Measurements from ENCODE around the gene GRID2.

GRID2 gene

GRCh38 chr4:93228021-93228420 is 924.3 kb downstream of the GRID2 start:
- TF ChIP-seq EZH2phosphoT487 (IDR thresholded peaks at IDR 0.05; ENCODE audit: low read length): no peak
- no peak for TF ChIP-seq CTCF (IDR thresholded peaks at IDR 0.05; ENCODE audit: low read length)
- TF ChIP-seq EZH2 (optimal IDR thresholded peaks at IDR 0.05; ENCODE audit: low read depth, low read length): no peak

GRCh38 chr4:93232883-93233282 is 929.1 kb downstream of the GRID2 start:
- no peak for DNase-seq
- Histone ChIP-seq H3K27ac (ENCODE audit: low read length) (no peak overlapping the region), H3K9ac (ENCODE audit: low read length) (no peak overlapping the region), H3K9me3 (replicated peaks; ENCODE audit: insufficient read depth, low read length) (no peaks in the 10 kb centered on the region), H3K79me2 (ENCODE audit: low read length) (no peaks in the 10 kb centered on the region), H3F3A (ENCODE audit: insufficient read depth, low read length) (no peaks in the 10 kb centered on the region), H3K4me3 (ENCODE audit: low read length) (no peak overlapping the region), H4K20me1 (ENCODE audit: insufficient read depth, low read length) (no peaks in the 10 kb centered on the region), H3K36me3 (replicated peaks; ENCODE audit: insufficient read depth, low read length) (no peaks in the 10 kb centered on the region), H3K9me2 (replicated peaks; ENCODE audit: insufficient read depth, low read length) (no peaks in the 10 kb centered on the region), H3K4me2 (ENCODE audit: low read depth, low read length) (no peak overlapping the region), H2AFZ (ENCODE audit: low read length) (no peak overlapping the region), H3K27me3 (replicated peaks; ENCODE audit: insufficient read depth, low read length) (no peaks in the 10 kb centered on the region), H3K4me1 (ENCODE audit: low read length) (no peaks in the 10 kb centered on the region)
- no peak for TF ChIP-seq CTCF (IDR thresholded peaks at IDR 0.05; ENCODE audit: low read length)
- no peak for TF ChIP-seq EZH2 (optimal IDR thresholded peaks at IDR 0.05; ENCODE audit: low read depth, low read length)
- TF ChIP-seq EZH2phosphoT487 (IDR thresholded peaks at IDR 0.05; ENCODE audit: low read length): no peak

More at GRCh38 chr4:93228021-93228420, 924.3 kb downstream of the GRID2 start:
- H3K27ac ChIP-seq (ENCODE audit: low read length): no peak overlapping the region
- no peaks in the 10 kb centered on the region for H3K9me3 ChIP-seq (replicated peaks; ENCODE audit: insufficient read depth, low read length)
- H3F3A ChIP-seq (ENCODE audit: insufficient read depth, low read length): no peaks in the 10 kb centered on the region
- H3K9ac ChIP-seq (ENCODE audit: low read length): no peak overlapping the region
- no peak overlapping the region for H3K4me2 ChIP-seq (ENCODE audit: low read depth, low read length)
- H3K4me3 ChIP-seq (ENCODE audit: low read length): no peak overlapping the region
- H3K4me1 ChIP-seq (ENCODE audit: low read length): no peaks in the 10 kb centered on the region
- H2AFZ ChIP-seq (ENCODE audit: low read length): no peak overlapping the region
- H3K79me2 ChIP-seq (ENCODE audit: low read length): no peaks in the 10 kb centered on the region
- no peak for DNase-seq
- H3K27me3 ChIP-seq (replicated peaks; ENCODE audit: insufficient read depth, low read length): no peaks in the 10 kb centered on the region
- no peaks in the 10 kb centered on the region for H4K20me1 ChIP-seq (ENCODE audit: insufficient read depth, low read length)
- H3K9me2 ChIP-seq (replicated peaks; ENCODE audit: insufficient read depth, low read length): no peaks in the 10 kb centered on the region
- no peaks in the 10 kb centered on the region for H3K36me3 ChIP-seq (replicated peaks; ENCODE audit: insufficient read depth, low read length)

GRCh38 chr4:93237521-93237920 is 933.8 kb downstream of the GRID2 start:
- H3K9ac ChIP-seq (ENCODE audit: low read length): no peak overlapping the region
- no peak overlapping the region for H3K27ac ChIP-seq (ENCODE audit: low read length)
- H3K4me2 ChIP-seq (ENCODE audit: low read depth, low read length): no peak overlapping the region
- H3K9me3 ChIP-seq (replicated peaks; ENCODE audit: insufficient read depth, low read length): no peaks in the 10 kb centered on the region
- no peaks in the 10 kb centered on the region for H3K9me2 ChIP-seq (replicated peaks; ENCODE audit: insufficient read depth, low read length)
- H3K27me3 ChIP-seq (replicated peaks; ENCODE audit: insufficient read depth, low read length): no peaks in the 10 kb centered on the region
- H3F3A ChIP-seq (ENCODE audit: insufficient read depth, low read length): no peaks in the 10 kb centered on the region
- no peak for TF ChIP-seq EZH2 (optimal IDR thresholded peaks at IDR 0.05; ENCODE audit: low read depth, low read length)
- TF ChIP-seq CTCF (IDR thresholded peaks at IDR 0.05; ENCODE audit: low read length): no peak
- TF ChIP-seq EZH2phosphoT487 (IDR thresholded peaks at IDR 0.05; ENCODE audit: low read length): no peak
- no peak for DNase-seq
- H3K4me1 ChIP-seq (ENCODE audit: low read length): no peaks in the 10 kb centered on the region
- H3K4me3 ChIP-seq (ENCODE audit: low read length): no peak overlapping the region
- H2AFZ ChIP-seq (ENCODE audit: low read length): no peak overlapping the region
- no peaks in the 10 kb centered on the region for H3K36me3 ChIP-seq (replicated peaks; ENCODE audit: insufficient read depth, low read length)
- no peaks in the 10 kb centered on the region for H3K79me2 ChIP-seq (ENCODE audit: low read length)
- H4K20me1 ChIP-seq (ENCODE audit: insufficient read depth, low read length): no peaks in the 10 kb centered on the region

Measured in MM.1S (cell line).